K562 (cell line): Measurements from ENCODE around the gene PRKCQ. TPM values are rescaled to one million over a fixed set of nuclear protein-coding genes. Genes with fewer than 3 reads are reported as not detected.

Source experiments
- ATAC-seq: fragments of 200-7000 bp; cut with Tn5 transposase; 3 replicates; pipeline ENCODE4 v1.9.1; 2020; ENCODE audit warnings: moderate library complexity
- BruUV-seq: library from RNA; stranded (reverse); fragments of 400-500 nt; replicated peaks from 2 replicates; lab custom pipeline; 2021; lab: Mats Ljungman, UMichigan
- CTCF ChIA-PET: fragments of 300-600 bp; formaldehyde crosslinking; extraction: SDS; loops from one replicate; lab custom pipeline; 2021; ENCODE audit warnings: low intra/inter-chr PET ratio; lab: Yijun Ruan, JAX
- POLR2A ChIA-PET: fragments of 300-600, 350-650 bp; sonication (Branson Sonifier 250); formaldehyde crosslinking; extraction: SDS; loops from one replicate; lab custom pipeline; 2021; ENCODE audit warnings: antibody characterized with exemption, inconsistent platforms; lab: Yijun Ruan, JAX
- DNase-seq, 4 experiments: peaks; one replicate each; pipeline versions ENCODE4 v3.0.0 to v3.0.0-alpha.2; 2011 to 2018; ENCODE audit warnings: low spot score in 3 of 4, mixed read lengths in 3 of 4; ENCODE audit errors: extremely low read depth in 1 of 4
- FAIRE-seq: peaks from 2 replicates; lab custom pipeline; 2011; peaks lifted over from hg19 to GRCh38; lab: Jason Lieb, UNC
- H2AFZ ChIP-seq: 2 replicates; pipeline ENCODE4 v1.6.0; 2011; ENCODE audit warnings: low read depth, low read length, control low read depth, inconsistent platforms
- H3K27ac ChIP-seq: fragments of 200-600 bp; 3 replicates; pipeline ENCODE4 v1.8.0; 2011; ENCODE audit warnings: low read depth, mild to moderate bottlenecking, control low read depth, inconsistent platforms, low read length, moderate library complexity, mixed read lengths; ENCODE audit errors: extremely low read depth
- H3K27me3 ChIP-seq, 2 experiments: fragments of 300-600 bp in 1 of 2; 2 replicates in 1 of 2; 3 replicates in 1 of 2; pipeline versions ENCODE4 v1.6.0 to v1.8.0; 2011; ENCODE audit warnings: inconsistent platforms in 2 of 2, low read length in 2 of 2, mild to moderate bottlenecking in 1 of 2, mixed read lengths in 1 of 2, moderate library complexity in 1 of 2; ENCODE audit not compliant: control insufficient read depth in 2 of 2, insufficient read depth in 2 of 2
- H3K36me3 ChIP-seq: fragments of 300-600 bp; 3 replicates; pipeline ENCODE4 v1.8.0; 2011; ENCODE audit warnings: mild to moderate bottlenecking, low read length, inconsistent platforms; ENCODE audit not compliant: control insufficient read depth, insufficient read depth
- H3K4me1 ChIP-seq, 2 experiments: fragments of 200-600 bp in 1 of 2; replicated peaks in 1 of 2; 2 replicates in 1 of 2; 3 replicates in 1 of 2; pipeline versions ENCODE4 v1.5.1 to v1.8.0; 2011; ENCODE audit warnings: inconsistent platforms in 2 of 2, low read length in 2 of 2, mild to moderate bottlenecking in 1 of 2, mixed read lengths in 1 of 2, moderate library complexity in 1 of 2; ENCODE audit not compliant: control insufficient read depth in 2 of 2, insufficient read depth in 2 of 2
- H3K4me2 ChIP-seq: 2 replicates; pipeline ENCODE4 v1.6.1; 2011; ENCODE audit warnings: low read length, control low read depth, inconsistent platforms, mixed read lengths; ENCODE audit not compliant: insufficient read depth
- H3K4me3 ChIP-seq: fragments of 200-600 bp; sonication (generic), shearing (Covaris generic); 2 replicates; pipeline ENCODE4 v1.5.1; 2016; ENCODE audit warnings: control low read depth, inconsistent platforms
- H3K79me2 ChIP-seq: fragments of 200-600 bp; 3 replicates; pipeline ENCODE4 v1.8.0; 2011; ENCODE audit warnings: low read length, inconsistent platforms; ENCODE audit not compliant: control insufficient read depth, insufficient read depth
- H3K9ac ChIP-seq, 2 experiments: 2 replicates each; pipeline versions ENCODE4 v1.6.0 to v1.6.1; 2011; ENCODE audit warnings: low read depth in 2 of 2, low read length in 2 of 2, control low read depth in 1 of 2, inconsistent platforms in 1 of 2, mild to moderate bottlenecking in 1 of 2, mixed read lengths in 1 of 2; ENCODE audit not compliant: insufficient read depth in 1 of 2
- H3K9me1 ChIP-seq: one replicate; pipeline ENCODE4 v1.6.0; 2011; ENCODE audit warnings: inconsistent platforms, mild to moderate bottlenecking, low read length, moderate library complexity; ENCODE audit not compliant: control insufficient read depth, insufficient read depth
- H3K9me3 ChIP-seq: replicated peaks from 2 replicates; pipeline ENCODE4 v1.5.1; 2011; ENCODE audit warnings: low read depth, low read length, inconsistent platforms; ENCODE audit not compliant: control insufficient read depth, insufficient read depth
- H4K20me1 ChIP-seq: replicated peaks from 2 replicates; pipeline ENCODE4 v1.6.1; 2011; ENCODE audit warnings: low read length, inconsistent platforms, mixed read lengths; ENCODE audit not compliant: control insufficient read depth, insufficient read depth
- ARNT ChIP-seq, 2 experiments: fragments of 450-650 bp; IDR thresholded peaks; 2 replicates each; pipeline ENCODE4 v1.6.1; 2016; ENCODE audit warnings: mild to moderate bottlenecking in 1 of 2
- CBFA2T3 ChIP-seq: fragments of 450-650 bp; IDR thresholded peaks from 2 replicates; pipeline ENCODE4 v1.6.1; 2017
- HMG20A ChIP-seq: fragments of 450-650 bp; formaldehyde crosslinking; conservative IDR thresholded peaks from 2 replicates; pipeline ENCODE4 v1.4.0; 2020; ENCODE audit warnings: mild to moderate bottlenecking, mixed read lengths
- KLF1 ChIP-seq: fragments of 450-650 bp; IDR thresholded peaks from 2 replicates; pipeline ENCODE4 v1.6.1; 2016; ENCODE audit warnings: missing genetic modification characterization, missing compliant biosample characterization
- NCOA4 ChIP-seq: fragments of 450-650 bp; IDR thresholded peaks from 2 replicates; pipeline ENCODE4 v1.6.1; 2018; ENCODE audit warnings: mild to moderate bottlenecking; ENCODE audit not compliant: partially characterized antibody
- PHB ChIP-seq: fragments of 250-450 bp; sonication (Bioruptor Pico); IDR thresholded peaks from 2 replicates; pipeline ENCODE4 v1.5.0; 2021
- POLR2G ChIP-seq: fragments of 200-400 bp; formaldehyde crosslinking; IDR thresholded peaks from 2 replicates; pipeline ENCODE4 v1.6.1; 2017; ENCODE audit warnings: low read depth, mild to moderate bottlenecking, antibody characterized with exemption, low read length, moderate library complexity
- ZZZ3 ChIP-seq: fragments of 450-650 bp; IDR thresholded peaks from 2 replicates; pipeline ENCODE4 v1.6.1; 2016; ENCODE audit warnings: antibody characterized with exemption, mild to moderate bottlenecking, moderate library complexity
- WGBS: fragments of 100-300 bp; shearing (Covaris generic); methylation state at CpG from one replicate; pipeline ENCODE4 v1.1.6; 2016; ENCODE audit warnings: low coverage, mixed read lengths; ENCODE audit not compliant: insufficient coverage; ENCODE audit errors: missing lambda C conversion rate; 5-methylcytosine and 5-hydroxymethylcytosine counted together
- in situ Hi-C: fragments of 300-500 bp; cut with MboI; formaldehyde crosslinking; loops from 4 replicates; pipeline ENCODE4 v1.15.0; 2018; ENCODE audit warnings: inconsistent platforms, mixed read lengths
- intact Hi-C: fragments of 100-400 bp; cut with micrococcal nuclease; formaldehyde crosslinking; loops from 2 replicates; pipeline ENCODE4 v1.14.2; 2022
- polyA plus RNA-seq, 8 experiments: library from polyadenylated mRNA; depleted of rRNA in 4 of 8; stranded (reverse) in 5 of 8; unstranded in 3 of 8; fragments of >200 nt; fragmentation: Nextera tagmentation in 2 of 8; fragmentation: Illumina TruSeq in 1 of 8; extraction: Ambion mirVana in 2 of 8; extraction: Trizol in 1 of 8; gene quantifications; 2 replicates each; pipeline versions ENCODE4 v1.2.1 to v1.2.3, GENCODE V29; 2011 to 2014; ENCODE audit warnings: inconsistent platforms in 1 of 8, missing spikeins in 1 of 8
- total RNA-seq, 7 experiments: library from RNA; depleted of rRNA in 6 of 7; stranded (reverse); fragments of >200 nt in 6 of 7; fragmentation: Illumina TruSeq in 2 of 7; extraction: Trizol in 2 of 7; gene quantifications; 2 replicates each; pipeline versions ENCODE4 v1.2.1 to v1.2.3, GENCODE V29; 2011 to 2021; ENCODE audit warnings: low replicate concordance in 1 of 7
- TF ChIP-seq, protein P1 (sequence below): sonication (generic); formaldehyde crosslinking; IDR thresholded peaks from 2 replicates; pipeline ENCODE4 v1.4.0; 2020; ENCODE audit warnings: mild to moderate bottlenecking, missing genetic modification reagents
- TF ChIP-seq, protein P2 (sequence below): fragments of 250-450 bp; sonication (Bioruptor Pico); IDR thresholded peaks from 2 replicates; pipeline ENCODE4 v1.8.0; 2022; ENCODE audit warnings: moderate library complexity, mild to moderate bottlenecking, inconsistent platforms
- TF ChIP-seq, protein P3 (sequence below): sonication (generic); formaldehyde crosslinking; IDR thresholded peaks from 2 replicates; pipeline ENCODE4 v1.8.0; 2023; ENCODE audit warnings: missing genetic modification reagents, mild to moderate bottlenecking, borderline replicate concordance
- TF ChIP-seq, protein P4 (sequence below): fragments of 450-650 bp; IDR thresholded peaks from one replicate; pipeline ENCODE4 v1.6.1; 2018; ENCODE audit warnings: mild to moderate bottlenecking, moderate library complexity; ENCODE audit not compliant: partially characterized antibody

PRKCQ gene
- total and polyA plus RNA-seq, 9 of the 15 experiments (the other 6 are each of a cell fraction or from before 2014, with no cell fraction given), result 4.4 to 23.3 (median 14.6) TPM

DNA sequence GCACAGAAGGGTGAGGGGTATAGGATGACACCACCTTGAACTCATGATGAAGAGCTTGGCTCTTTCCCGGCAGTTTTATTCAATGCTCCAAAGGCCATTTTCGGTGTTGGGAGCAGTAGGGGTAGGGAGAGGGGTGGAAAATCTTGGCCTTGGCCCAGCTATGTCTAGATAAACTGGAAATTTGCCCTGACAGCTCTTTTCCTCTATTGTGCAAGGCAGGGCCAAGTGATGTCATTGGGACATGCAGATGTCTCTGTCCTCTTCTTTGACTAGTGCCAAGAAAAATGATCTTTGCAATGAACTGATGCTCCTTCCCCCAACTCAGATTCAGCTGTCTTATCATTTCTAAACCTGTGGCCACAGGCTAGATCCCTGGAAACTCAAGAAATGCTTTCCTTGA lies 27.7 kb upstream of the PRKCQ start:
- Histone ChIP-seq H3K9me1 (no peaks in the 10 kb centered on the region), H3K36me3 (no peaks in the 10 kb centered on the region), H3K9ac (no peak overlapping the region), H3K27me3 (peaks cover 2 to 12% of the 10 kb centered on the region in 2 experiments; a peak in 3 of 5 replicates), H4K20me1 (no peaks in the 10 kb centered on the region), H3K27ac (no peak overlapping the region), H2AFZ (no peak overlapping the region), H3K79me2 (no peaks in the 10 kb centered on the region), H3K9me3 (no peaks in the 10 kb centered on the region), H3K4me1 (no peaks in the 10 kb centered on the region), H3K4me3 (no peak overlapping the region), H3K4me2 (no peak overlapping the region)
- intact Hi-C loops, result no loop called here
- no peak for ATAC-seq
- WGBS, result 30% methylated on average over 2 of the region's 2 CpGs
- ChIA-PET POLR2A (no interaction called here), CTCF (interaction anchor here (0.5 kb wide), 1 partner anchor 23 kb away, joined by 3 read pairs; no protein-coding TSS in a partner anchor)
- BruUV-seq, result no TSS peak
- DNase-seq, result no peak
- FAIRE-seq, result no peak
- in situ Hi-C loops, result no loop called here
- no peak for TF ChIP-seq PHB
- no peak for TF ChIP-seq POLR2G
- TF ChIP-seq ARNT (IDR thresholded peaks at IDR 0.05), result no peak
- no peak for TF ChIP-seq CBFA2T3
- TF ChIP-seq, protein P1, sequence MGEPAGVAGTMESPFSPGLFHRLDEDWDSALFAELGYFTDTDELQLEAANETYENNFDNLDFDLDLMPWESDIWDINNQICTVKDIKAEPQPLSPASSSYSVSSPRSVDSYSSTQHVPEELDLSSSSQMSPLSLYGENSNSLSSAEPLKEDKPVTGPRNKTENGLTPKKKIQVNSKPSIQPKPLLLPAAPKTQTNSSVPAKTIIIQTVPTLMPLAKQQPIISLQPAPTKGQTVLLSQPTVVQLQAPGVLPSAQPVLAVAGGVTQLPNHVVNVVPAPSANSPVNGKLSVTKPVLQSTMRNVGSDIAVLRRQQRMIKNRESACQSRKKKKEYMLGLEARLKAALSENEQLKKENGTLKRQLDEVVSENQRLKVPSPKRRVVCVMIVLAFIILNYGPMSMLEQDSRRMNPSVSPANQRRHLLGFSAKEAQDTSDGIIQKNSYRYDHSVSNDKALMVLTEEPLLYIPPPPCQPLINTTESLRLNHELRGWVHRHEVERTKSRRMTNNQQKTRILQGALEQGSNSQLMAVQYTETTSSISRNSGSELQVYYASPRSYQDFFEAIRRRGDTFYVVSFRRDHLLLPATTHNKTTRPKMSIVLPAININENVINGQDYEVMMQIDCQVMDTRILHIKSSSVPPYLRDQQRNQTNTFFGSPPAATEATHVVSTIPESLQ (CRISPR knock-in tag), result no peak
- TF ChIP-seq, protein P2, sequence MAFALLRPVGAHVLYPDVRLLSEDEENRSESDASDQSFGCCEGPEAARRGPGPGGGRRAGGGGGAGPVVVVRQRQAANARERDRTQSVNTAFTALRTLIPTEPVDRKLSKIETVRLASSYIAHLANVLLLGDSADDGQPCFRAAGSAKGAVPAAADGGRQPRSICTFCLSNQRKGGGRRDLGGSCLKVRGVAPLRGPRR (CRISPR knock-in tag), result no peak
- TF ChIP-seq, protein P3, sequence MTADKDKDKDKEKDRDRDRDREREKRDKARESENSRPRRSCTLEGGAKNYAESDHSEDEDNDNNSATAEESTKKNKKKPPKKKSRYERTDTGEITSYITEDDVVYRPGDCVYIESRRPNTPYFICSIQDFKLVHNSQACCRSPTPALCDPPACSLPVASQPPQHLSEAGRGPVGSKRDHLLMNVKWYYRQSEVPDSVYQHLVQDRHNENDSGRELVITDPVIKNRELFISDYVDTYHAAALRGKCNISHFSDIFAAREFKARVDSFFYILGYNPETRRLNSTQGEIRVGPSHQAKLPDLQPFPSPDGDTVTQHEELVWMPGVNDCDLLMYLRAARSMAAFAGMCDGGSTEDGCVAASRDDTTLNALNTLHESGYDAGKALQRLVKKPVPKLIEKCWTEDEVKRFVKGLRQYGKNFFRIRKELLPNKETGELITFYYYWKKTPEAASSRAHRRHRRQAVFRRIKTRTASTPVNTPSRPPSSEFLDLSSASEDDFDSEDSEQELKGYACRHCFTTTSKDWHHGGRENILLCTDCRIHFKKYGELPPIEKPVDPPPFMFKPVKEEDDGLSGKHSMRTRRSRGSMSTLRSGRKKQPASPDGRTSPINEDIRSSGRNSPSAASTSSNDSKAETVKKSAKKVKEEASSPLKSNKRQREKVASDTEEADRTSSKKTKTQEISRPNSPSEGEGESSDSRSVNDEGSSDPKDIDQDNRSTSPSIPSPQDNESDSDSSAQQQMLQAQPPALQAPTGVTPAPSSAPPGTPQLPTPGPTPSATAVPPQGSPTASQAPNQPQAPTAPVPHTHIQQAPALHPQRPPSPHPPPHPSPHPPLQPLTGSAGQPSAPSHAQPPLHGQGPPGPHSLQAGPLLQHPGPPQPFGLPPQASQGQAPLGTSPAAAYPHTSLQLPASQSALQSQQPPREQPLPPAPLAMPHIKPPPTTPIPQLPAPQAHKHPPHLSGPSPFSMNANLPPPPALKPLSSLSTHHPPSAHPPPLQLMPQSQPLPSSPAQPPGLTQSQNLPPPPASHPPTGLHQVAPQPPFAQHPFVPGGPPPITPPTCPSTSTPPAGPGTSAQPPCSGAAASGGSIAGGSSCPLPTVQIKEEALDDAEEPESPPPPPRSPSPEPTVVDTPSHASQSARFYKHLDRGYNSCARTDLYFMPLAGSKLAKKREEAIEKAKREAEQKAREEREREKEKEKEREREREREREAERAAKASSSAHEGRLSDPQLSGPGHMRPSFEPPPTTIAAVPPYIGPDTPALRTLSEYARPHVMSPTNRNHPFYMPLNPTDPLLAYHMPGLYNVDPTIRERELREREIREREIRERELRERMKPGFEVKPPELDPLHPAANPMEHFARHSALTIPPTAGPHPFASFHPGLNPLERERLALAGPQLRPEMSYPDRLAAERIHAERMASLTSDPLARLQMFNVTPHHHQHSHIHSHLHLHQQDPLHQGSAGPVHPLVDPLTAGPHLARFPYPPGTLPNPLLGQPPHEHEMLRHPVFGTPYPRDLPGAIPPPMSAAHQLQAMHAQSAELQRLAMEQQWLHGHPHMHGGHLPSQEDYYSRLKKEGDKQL (CRISPR knock-in tag), result no peak
- TF ChIP-seq NCOA4, result no peak
- no peak for TF ChIP-seq HMG20A (CRISPR knock-in tag)
- no peak for TF ChIP-seq KLF1 (tag)
- TF ChIP-seq ZZZ3, result no peak
- TF ChIP-seq, protein P4, sequence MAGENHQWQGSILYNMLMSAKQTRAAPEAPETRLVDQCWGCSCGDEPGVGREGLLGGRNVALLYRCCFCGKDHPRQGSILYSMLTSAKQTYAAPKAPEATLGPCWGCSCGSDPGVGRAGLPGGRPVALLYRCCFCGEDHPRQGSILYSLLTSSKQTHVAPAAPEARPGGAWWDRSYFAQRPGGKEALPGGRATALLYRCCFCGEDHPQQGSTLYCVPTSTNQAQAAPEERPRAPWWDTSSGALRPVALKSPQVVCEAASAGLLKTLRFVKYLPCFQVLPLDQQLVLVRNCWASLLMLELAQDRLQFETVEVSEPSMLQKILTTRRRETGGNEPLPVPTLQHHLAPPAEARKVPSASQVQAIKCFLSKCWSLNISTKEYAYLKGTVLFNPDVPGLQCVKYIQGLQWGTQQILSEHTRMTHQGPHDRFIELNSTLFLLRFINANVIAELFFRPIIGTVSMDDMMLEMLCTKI, result no peak
